Central memory CD4-positive, alpha-beta T cell (primary cell): ENCODE measurements around the gene MYO7B.

ENCODE experiments used
- DNase-seq: peaks from one replicate; pipeline ENCODE4 v3.0.0; 2022

Gene MYO7B

GRCh38 chr2:127575185-127575765 is 39.8 kb downstream of the MYO7B start:
- no peak for DNase-seq

GRCh38 chr2:127575941-127576432 is 40.5 kb downstream of the MYO7B start:
- DNase-seq = no peak

GRCh38 chr2:127576433-127577207 is 41.1 kb downstream of the MYO7B start:
- DNase-seq = no peak

- DNase-seq = no peak
These were observed 41.7 kb downstream of the MYO7B start for GRCh38 chr2:127577208-127577475.

DNA sequence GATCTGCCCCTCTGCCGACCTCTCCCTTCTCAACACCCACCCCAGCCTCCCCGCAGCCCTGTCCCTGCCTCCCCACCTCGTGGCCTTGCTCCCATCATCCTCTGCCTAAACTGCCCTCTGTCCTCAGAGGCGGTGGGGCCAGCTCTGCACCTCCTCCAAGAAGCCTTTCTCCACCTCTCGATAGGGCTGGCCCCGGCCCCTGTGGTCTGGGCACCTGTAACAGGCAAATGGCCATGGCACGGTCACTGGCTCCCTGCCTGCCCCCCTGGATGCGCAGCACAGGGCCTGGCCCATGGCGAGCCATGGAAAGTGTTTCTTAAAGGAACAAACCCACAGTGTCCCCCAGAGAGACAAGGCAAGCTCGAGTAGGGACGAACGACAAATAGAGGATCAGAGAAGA is 42.0 kb downstream of the MYO7B start:
- DNase-seq = no peak

DNA sequence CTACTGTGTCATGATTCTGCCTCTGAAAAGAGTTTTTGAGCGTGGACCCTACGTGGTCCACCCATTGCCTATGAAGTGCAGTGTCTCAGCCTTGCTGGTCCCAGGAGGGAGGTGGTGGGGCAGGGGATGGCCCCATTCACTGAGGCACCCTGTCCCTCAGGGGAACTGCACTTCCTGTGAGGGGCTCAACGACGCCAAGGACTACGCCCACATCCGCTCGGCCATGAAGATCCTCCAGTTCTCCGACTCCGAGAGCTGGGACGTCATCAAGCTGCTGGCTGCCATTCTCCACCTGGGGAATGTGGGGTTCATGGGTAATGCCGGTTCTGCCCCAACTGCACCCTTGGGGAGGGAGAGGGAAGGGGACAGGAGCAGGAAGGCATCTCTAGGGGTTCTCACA is 42.5 kb downstream of the MYO7B start:
- no peak for DNase-seq

- no peak for DNase-seq
These were observed 42.9 kb downstream of the MYO7B start for GRCh38 chr2:127578411-127578810.

DNA sequence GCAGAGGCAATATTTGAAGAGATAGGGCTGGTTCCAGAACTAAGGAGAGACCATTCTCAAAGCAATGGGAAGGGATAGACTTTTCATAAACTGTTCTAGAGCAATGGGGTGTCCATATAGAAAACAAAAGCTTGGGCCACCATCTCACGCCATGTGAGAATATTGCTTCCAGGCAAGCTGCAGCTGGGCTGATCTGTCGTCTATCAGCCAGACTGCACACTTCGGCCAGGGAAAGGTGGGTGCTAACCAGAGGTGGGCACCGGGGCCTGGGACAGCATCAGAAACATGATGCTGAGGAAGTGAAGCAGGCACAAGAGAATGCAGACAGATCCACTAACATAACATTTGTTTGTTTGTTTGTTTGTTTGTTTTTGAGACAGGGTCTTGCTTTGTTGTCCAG is 43.7 kb downstream of the MYO7B start:
- DNase-seq = no peak

DNA sequence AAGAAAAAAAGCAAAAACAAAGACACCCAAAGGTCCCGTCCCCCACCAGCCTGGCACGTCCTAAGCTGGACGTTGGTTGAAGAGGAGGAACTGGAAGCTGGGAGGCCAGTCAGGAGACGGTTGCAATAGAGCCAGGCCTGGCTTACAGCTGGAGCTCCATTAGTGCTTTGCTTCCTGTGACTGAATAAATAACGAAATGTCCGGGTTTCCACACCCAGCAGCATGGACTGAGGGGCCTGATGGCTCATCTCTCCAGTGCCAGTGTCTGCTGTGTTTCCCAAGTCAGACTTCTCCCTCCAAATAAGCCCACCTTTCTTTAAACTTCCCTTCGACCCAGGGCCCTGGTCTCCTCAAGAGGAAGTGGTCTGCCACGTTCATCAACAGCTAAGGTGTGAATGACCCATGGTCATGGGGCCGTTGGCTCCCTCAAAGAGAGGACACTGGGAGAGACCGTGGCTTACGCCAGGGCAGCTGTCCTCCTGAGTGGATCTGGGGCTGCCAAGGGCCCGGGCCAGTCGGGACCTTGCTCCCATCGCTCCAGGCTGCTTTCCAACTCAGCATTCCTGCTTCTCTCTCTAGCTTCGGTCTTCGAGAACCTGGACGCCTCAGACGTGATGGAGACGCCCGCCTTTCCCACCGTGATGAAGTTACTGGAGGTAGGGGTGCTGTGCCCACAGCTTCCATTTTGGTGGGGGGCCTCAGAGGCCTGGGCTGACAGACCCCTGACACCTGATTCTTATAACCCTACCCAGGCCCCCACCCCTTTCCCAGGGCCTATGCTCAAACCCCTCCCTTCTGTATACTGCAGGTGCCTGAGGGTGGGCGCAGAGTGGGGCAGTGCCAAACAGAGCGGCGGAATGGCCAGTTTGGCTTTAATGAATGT is 44.9 kb downstream of the MYO7B start:
- DNase-seq = no peak

- DNase-seq = no peak
These were observed 45.5 kb downstream of the MYO7B start for GRCh38 chr2:127581050-127581345.

- no peak for DNase-seq
These were observed 46.3 kb downstream of the MYO7B start for GRCh38 chr2:127581516-127582490.

DNA sequence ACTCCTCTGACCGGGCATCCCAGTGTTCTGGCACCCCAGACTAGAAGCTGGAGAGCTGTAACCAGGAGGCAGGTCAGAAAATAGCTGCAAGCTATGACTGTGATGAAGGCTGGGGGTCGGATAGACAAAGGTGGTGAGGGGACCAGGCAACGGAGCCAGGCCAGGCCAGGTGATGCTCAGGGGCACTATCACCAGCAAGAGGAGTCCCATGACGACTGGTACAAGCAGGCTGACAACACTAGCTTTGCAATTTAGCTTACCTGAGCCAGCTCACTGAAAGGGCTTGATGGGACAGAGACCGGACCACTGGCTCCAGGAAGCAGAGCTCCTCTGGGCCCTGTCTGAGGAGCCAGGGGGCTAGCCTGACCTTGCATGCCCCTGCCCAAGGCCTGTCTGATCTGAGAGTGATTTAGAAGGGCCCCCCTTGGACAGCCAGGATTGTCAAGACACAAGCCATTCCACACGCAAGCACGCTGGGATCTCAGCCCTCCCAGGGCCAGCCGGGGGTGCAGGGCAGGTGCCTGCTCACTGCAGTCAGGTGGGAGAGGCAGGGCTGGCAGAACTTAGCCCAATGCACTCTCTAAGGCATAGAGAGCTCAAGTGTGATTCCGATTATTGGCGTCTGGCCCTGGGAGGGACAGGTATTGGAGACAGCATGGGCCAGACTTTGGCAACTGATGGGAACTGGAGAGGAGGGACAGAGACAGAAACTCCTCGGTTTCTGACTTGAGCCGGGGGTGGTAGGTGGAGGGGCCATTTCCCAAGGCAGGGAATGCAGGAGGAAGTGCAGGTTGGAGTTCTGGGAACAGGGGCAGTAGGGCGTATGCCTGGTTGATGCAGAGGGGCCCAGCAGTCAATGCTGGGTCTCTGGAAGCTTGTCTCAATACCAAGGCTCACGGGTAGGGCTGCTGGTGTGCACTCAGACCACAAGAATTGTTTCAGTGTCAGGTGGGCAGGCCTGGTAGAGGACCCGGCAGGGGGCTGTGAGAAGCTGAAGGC is 47.7 kb downstream of the MYO7B start:
- DNase-seq = no peak

DNA sequence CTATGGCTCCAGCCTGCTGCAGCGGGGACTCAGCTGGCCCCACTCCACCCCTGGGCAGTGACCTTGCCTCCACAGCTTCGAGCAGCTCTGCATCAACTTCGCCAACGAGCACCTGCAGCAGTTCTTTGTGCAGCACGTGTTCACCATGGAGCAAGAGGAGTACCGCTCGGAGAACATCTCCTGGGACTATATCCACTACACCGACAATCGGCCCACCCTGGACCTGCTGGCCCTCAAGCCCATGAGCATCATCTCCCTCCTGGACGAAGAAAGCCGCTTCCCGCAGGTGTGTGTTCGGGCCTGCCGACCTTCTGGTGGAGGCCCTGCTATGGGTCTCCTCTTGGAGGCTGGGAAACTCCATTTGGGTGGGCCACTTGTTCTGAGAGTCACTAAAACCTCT is 48.6 kb downstream of the MYO7B start:
- no peak for DNase-seq

DNA sequence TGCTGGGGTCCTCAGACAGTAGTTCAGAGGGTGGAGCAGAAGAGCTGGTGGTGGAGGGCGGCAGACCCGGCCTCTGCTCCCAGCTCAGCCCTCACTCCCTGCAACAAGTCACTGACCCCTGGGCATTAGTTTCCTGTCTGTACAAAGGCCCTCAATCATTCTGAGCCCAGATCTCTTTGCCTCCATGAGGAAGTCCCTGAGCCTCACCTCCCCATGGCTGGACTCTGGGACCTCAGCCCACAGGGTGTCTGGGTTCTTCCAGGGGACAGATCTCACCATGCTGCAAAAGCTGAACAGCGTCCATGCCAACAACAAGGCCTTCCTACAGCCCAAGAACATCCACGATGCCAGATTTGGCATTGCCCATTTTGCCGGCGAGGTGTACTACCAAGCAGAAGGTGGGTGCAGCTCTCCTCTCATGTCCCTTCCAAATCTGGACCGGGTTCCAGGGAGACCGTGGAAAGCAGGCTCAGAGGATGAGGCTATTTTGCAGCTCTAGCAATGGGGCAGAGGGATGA is 49.1 kb downstream of the MYO7B start:
- DNase-seq = no peak

- no peak for DNase-seq
These were observed 49.9 kb downstream of the MYO7B start for GRCh38 chr2:127585270-127585807.

DNA sequence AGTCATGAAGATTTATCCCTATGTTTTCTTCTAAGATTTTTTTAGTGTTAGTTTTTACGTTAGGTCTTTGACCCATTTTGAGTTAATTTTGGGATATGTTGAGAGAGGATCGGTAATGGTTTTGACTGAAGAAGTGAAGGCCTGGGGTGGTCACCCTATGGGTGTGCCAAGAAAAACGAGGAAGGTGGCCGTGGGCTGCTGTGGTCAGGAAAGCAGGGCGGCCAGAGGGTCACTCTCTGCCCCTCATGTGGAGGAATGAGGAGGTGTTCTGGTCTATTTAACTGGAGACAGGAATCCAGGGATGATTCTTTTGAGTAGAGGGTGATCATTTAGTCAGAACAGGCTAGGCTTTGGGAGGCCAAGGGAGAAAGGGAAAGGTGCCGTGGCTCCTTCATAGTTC is 50.7 kb downstream of the MYO7B start:
- no peak for DNase-seq

- no peak for DNase-seq
These were observed 51.3 kb downstream of the MYO7B start for GRCh38 chr2:127586746-127587295.

DNA sequence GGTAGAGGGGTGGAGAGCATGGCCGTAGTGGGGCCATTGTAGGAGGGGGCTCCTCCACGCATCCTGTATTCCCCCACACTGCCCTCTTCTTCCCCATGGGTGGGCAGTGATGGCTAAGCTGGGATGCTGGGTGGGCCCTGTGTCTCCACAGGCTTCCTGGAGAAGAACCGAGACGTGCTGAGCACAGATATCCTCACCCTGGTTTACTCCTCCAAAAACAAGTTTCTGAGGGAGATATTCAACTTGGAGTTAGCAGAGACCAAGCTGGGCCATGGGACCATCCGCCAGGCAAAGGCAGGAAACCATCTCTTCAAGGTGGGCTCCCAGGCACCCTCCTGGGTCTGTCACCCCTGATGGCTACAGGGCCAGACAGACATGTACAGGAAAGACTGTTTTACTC is 52.8 kb downstream of the MYO7B start:
- no peak for DNase-seq

- no peak for DNase-seq
These were observed 53.9 kb downstream of the MYO7B start for GRCh38 chr2:127589358-127589757.

GRCh38 chr2:127589841-127590240 is 54.4 kb downstream of the MYO7B start:
- DNase-seq = no peak
